ENCODE results near the gene LTK. TPM values are rescaled to one million over a fixed set of nuclear protein-coding genes. Genes with fewer than 3 reads are reported as not detected.

Gene LTK
- total RNA-seq (1 to 10 TPM in 3 of 9 donors, under 1 TPM in 6; 0.12 to 2.3 (median 0.64) TPM), polyA plus RNA-seq (1 to 10 TPM in 2 of 3 donors, under 1 TPM in 1; 0.13 to 1.3 (median 1.2) TPM)
- long read RNA-seq, donor 1: 0 reads
- long read RNA-seq, donor 2: 0 reads
- long read RNA-seq, donor 3: 0 reads
- long read RNA-seq, donor 4: 0 reads
- long read RNA-seq, donor 5, partial matches to known transcripts: 0 of 5 reads
- long read RNA-seq, donor 5, other reads (novel, unspliced or antisense): 4 of 5 reads
- long read RNA-seq, donor 6: 0 reads
- long read RNA-seq, donor 7: 0 reads
- long read RNA-seq, donor 8: 0 reads
- long read RNA-seq, donor 9: 0 reads
- long read RNA-seq, donor 10: 0 reads

GRCh38 chr15:41513506-41514227 lies at the start of gene LTK:
LTK (minus strand) TSS chr15:41513827; CDS start chr15:41513709, 118 bp downstream.
- H3K4me3 ChIP-seq: peak within 1 kb of the TSS in 1 of 4 donors; percentile 50
- H3K9me3 ChIP-seq (replicated peaks in 1 of 3): no peaks in the 10 kb centered on the region
- 12 to 26% (median 18%) methylated on average over 12 to 33 of the region's 33 CpGs for WGBS, 4 donors
- intact Hi-C loops (cut with DNase I): no loop called here
- peaks cover 10 to 24% of the 10 kb centered on the region in 2 donors for H3K4me1 ChIP-seq (replicated peaks in 1 of 2)
- TF ChIP-seq CTCF (IDR thresholded peaks at IDR 0.05) (no peak), POLR2A (IDR thresholded peaks at IDR 0.05) (no peak)
- no peak for DNase-seq
- H3K27ac ChIP-seq: no peak within 1 kb of the TSS
- H3K27me3 ChIP-seq: peaks cover 27% of the 10 kb centered on the region
- no peaks in the 10 kb centered on the region for H3K36me3 ChIP-seq (replicated peaks in 1 of 2)

- no peaks in the 10 kb centered on the region for H3K27me3 ChIP-seq
- H3K27ac ChIP-seq: no peak overlapping the region
- intact Hi-C loops (cut with DNase I): loop anchor here in 1 of 2 donors (10.0 kb wide), 1 partner anchor 82 kb away; no protein-coding TSS in a partner anchor
- WGBS, 4 donors: 56 to 89% (median 78%) methylated on average over 4 of the region's 4 CpGs
- TF ChIP-seq CTCF (IDR thresholded peaks at IDR 0.05) (no peak), POLR2A (IDR thresholded peaks at IDR 0.05) (no peak)
- no peak for DNase-seq
- no peaks in the 10 kb centered on the region for H3K9me3 ChIP-seq (replicated peaks in 1 of 3)
- peaks cover 15 to 24% of the 10 kb centered on the region in 2 donors for H3K4me1 ChIP-seq (replicated peaks in 1 of 2)
- no peaks in the 10 kb centered on the region for H3K36me3 ChIP-seq (replicated peaks in 1 of 2)
- no peak overlapping the region for H3K4me3 ChIP-seq
Observed at GRCh38 chr15:41562784-41563198, 49.2 kb upstream of the LTK start.

GRCh38 chr15:41562244-41562643 lies 48.6 kb upstream of the LTK start:
- H3K27ac ChIP-seq: peak overlapping the region in 1 of 5 donors; percentile 21
- intact Hi-C loops (cut with DNase I): loop anchor here in 1 of 2 donors (10.0 kb wide), 1 partner anchor 83 kb away; no protein-coding TSS in a partner anchor

More at GRCh38 chr15:41562244-41562643, 48.6 kb upstream of the LTK start:
- H3K4me1 ChIP-seq (replicated peaks in 1 of 2): peaks cover 16 to 29% of the 10 kb centered on the region in 2 donors
- no peak for DNase-seq
- 60 to 76% (median 67%) methylated on average over 5 of the region's 5 CpGs for WGBS, 4 donors
- no peak overlapping the region for H3K4me3 ChIP-seq
- H3K9me3 ChIP-seq (replicated peaks in 1 of 3): no peaks in the 10 kb centered on the region
- TF ChIP-seq CTCF (IDR thresholded peaks at IDR 0.05) (no peak), POLR2A (IDR thresholded peaks at IDR 0.05) (no peak)
- no peaks in the 10 kb centered on the region for H3K27me3 ChIP-seq
- no peaks in the 10 kb centered on the region for H3K36me3 ChIP-seq (replicated peaks in 1 of 2)

All from adrenal gland (tissue), 19 donors.